Adrenal gland (tissue), 5 donors: ENCODE data around the gene PIAS3.

Experiments used
- CTCF ChIP-seq, 6 experiments: fragments of 450-650 bp in 4 of 6; fragments of 200-600 bp in 2 of 6; sonication (generic) in 1 of 6; IDR thresholded peaks; 1 replicate in 5 of 6; 2 replicates in 1 of 6; pipeline versions ENCODE4 v1.5.1 to v1.8.0; 2016 to 2021; ENCODE audit warnings: antibody characterized with exemption in 6 of 6, mild to moderate bottlenecking in 2 of 6, moderate library complexity in 1 of 6
- POLR2A ChIP-seq, 2 donors: fragments of 450-650 bp; IDR thresholded peaks; one replicate each; pipeline ENCODE4 v1.6.1; 2017; ENCODE audit warnings: antibody characterized with exemption in 2 of 2, mild to moderate bottlenecking in 2 of 2, moderate library complexity in 1 of 2
- donor health status: DM: no; HTN: no; CAD: no.

- no peak for TF ChIP-seq CTCF (IDR thresholded peaks at IDR 0.05)
- TF ChIP-seq POLR2A (IDR thresholded peaks at IDR 0.05), result no peak
Measured at GRCh38 chr1:145887631-145888030, 28.8 kb upstream of the PIAS3 start.
